HG02870 (cell line): ENCODE results near the gene NTRK1.

Experiments
- ATAC-seq: cut with Tn5 transposase; IDR thresholded peaks from one replicate; pipeline ENCODE4 v1.9.1; 2021; ENCODE audit warnings: mild to moderate bottlenecking, moderate library complexity; ENCODE audit not compliant: unreplicated experiment

Gene NTRK1

GRCh38 chr1:156877433-156878170, 16.9 kb downstream of the NTRK1 start:
- ATAC-seq, result no peak

GRCh38 chr1:156879876-156880275, 19.2 kb downstream of the NTRK1 start:
- ATAC-seq, result no peak

GRCh38 chr1:156880473-156880872, 19.8 kb downstream of the NTRK1 start:
- no peak for ATAC-seq

- no peak for ATAC-seq
Measured at GRCh38 chr1:156881101-156881500, 20.4 kb downstream of the NTRK1 start.

- ATAC-seq, result no peak
Measured at GRCh38 chr1:156881663-156882062, 21.0 kb downstream of the NTRK1 start.

- no peak for ATAC-seq
Measured at GRCh38 chr1:156882543-156882942, 21.9 kb downstream of the NTRK1 start.

GRCh38 chr1:156883919-156884318, 23.3 kb downstream of the NTRK1 start:
- no peak for ATAC-seq

- ATAC-seq, result no peak
Measured at GRCh38 chr1:156884560-156885184, 24.0 kb downstream of the NTRK1 start.

GRCh38 chr1:156885314-156885713, 24.6 kb downstream of the NTRK1 start:
- no peak for ATAC-seq

- no peak for ATAC-seq
Measured at GRCh38 chr1:156885880-156886355, 25.3 kb downstream of the NTRK1 start.

- no peak for ATAC-seq
Measured at GRCh38 chr1:156886583-156887281, 26.1 kb downstream of the NTRK1 start.

- ATAC-seq, result no peak
Measured at GRCh38 chr1:156887317-156887716, 26.7 kb downstream of the NTRK1 start.

GRCh38 chr1:156887734-156888133, 27.1 kb downstream of the NTRK1 start:
- no peak for ATAC-seq

- ATAC-seq, result no peak
Measured at GRCh38 chr1:156889802-156890580, 29.3 kb downstream of the NTRK1 start.

GRCh38 chr1:156892190-156893047, 31.8 kb downstream of the NTRK1 start:
- ATAC-seq, result no peak

GRCh38 chr1:156893048-156893953, 32.6 kb downstream of the NTRK1 start, which contains the start of gene PEAR1:
Gene PEAR1, plus strand, starts transcription at chr1:156893718. Its CDS starts 10,209 bp downstream, at chr1:156903927.
- no peak for ATAC-seq

- ATAC-seq, result no peak
Measured at GRCh38 chr1:156894001-156894400, 33.3 kb downstream of the NTRK1 start.

- no peak for ATAC-seq
Measured at GRCh38 chr1:156894711-156895454, 34.2 kb downstream of the NTRK1 start.
